ENCODE data around the gene PLPP4. TPM values are rescaled to one million over a fixed set of nuclear protein-coding genes. Genes with fewer than 3 reads are reported as not detected.

The PLPP4 gene
- total and polyA plus RNA-seq, 2 donors (not counting 3 experiments of a cell fraction or from before 2014, with no cell fraction given): 15.5 to 36.4 TPM

DNA sequence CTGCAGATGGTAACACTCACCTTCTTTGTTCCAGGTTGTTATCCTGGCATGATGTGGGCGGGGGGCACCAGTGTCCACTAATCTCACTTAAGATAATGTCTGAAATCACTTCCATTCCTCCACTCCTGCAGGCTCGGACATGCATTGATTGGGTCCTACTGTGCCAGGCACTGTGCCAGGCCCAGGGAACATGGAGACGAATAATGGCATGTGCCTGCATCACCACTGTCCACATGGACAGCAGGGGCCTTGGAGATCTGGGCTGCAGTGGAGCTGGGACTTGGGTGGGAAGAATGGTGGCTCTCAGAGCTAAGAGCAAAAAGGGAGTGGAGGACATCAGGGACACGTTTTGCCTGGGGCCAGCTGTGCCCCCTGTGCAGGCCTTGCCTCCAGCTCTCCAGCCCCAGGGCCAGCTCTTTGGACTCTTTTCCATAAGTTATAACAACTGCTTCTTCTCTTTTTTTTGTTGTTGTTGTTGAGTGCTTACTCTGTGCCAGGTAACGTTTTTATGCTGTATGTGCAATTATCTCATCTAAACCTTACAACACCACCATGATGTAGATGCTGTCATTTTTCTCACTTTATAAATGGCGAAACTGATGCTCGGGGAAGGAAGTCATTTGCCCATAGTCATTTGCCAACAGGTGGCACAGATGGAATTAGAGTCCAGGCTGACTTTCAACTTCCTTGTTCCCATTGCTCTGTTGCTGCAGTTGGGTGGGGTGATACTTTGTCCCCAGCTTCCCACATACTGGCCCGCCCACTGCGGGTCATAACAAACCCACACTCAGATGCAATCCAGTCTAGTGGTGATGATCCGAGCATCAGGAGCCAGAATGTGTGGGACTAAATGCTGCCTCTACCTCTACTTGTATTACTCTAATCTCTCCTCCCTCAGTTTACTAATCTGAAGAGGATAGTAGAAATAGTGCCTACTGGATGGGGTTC, 19.1 kb downstream of the PLPP4 start:
- no peak for FAIRE-seq
- CTCF ChIA-PET: interaction anchor here (1.2 to 2.2 kb wide), 5 partner anchors 9 to 52 kb away, joined by 3 to 12 read pairs (median 3); no protein-coding TSS in a partner anchor
- H4K20me1 ChIP-seq (replicated peaks; ENCODE audit: control insufficient read depth, extremely low read depth, insufficient read depth, low read length): no peaks in the 10 kb centered on the region

DNA sequence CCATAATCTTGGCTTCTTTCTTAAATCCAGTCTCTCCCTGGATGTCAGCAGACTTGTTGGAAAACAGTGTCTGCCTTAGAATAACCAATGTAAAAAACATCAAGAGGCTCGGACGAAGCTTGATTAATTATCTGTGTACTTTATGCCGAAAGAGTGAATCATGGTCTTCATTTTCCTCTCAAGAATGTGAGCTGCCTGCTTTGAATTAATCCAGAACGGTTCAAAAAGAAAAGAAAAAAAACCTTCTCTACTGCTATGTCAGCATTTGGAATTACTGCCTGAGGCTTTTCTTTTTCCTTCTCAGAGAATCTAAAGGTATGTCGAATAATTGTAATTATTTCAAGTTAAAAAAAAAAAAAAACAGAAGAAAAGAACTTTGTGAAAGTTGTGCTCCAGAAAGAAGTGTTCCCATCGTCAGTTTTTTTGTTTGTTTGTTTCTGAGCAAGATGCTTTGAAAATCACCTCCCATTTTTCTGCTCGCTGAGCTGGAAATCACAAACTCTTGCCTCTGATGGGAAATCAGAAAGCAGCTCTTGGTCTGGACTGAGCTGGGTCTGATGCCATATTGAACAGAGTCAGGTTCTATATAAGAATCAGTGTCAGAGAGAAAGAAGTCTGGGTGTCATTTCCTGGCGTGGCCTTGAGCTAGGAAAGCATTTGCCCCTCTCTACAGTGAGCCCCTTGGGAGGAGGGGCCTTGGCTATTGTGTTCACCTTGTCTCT, 20.2 kb downstream of the PLPP4 start:
- no peaks in the 10 kb centered on the region for H4K20me1 ChIP-seq (replicated peaks; ENCODE audit: control insufficient read depth, extremely low read depth, insufficient read depth, low read length)
- DNase-seq (ENCODE audit: low read depth, low spot score): no peak
- peak; percentile 82 for FAIRE-seq
- no peaks in the 10 kb centered on the region for H3K9me1 ChIP-seq (replicated peaks; ENCODE audit: control insufficient read depth, extremely low read depth, insufficient read depth, low read length)
- intact Hi-C loops (cut with micrococcal nuclease) (no loop called here), dilution Hi-C loops (cut with MboI; ENCODE audit: extremely low pct_ligation_motif_present, low sequenced_read_pairs) (no loop called here)
- no peak overlapping the region for H3K4me2 ChIP-seq (ENCODE audit: insufficient read depth, low read length)
- CTCF ChIA-PET: interaction anchor here (0.8 to 2.2 kb wide), 11 partner anchors 10 to 258 kb away, joined by 3 to 12 read pairs (median 3); no protein-coding TSS in a partner anchor
- H3K27me3 ChIP-seq (ENCODE audit: control insufficient read depth in 2 of 2, insufficient read depth in 2 of 2, low read length in 2 of 2): no peaks in the 10 kb centered on the region
- H3K79me2 ChIP-seq (ENCODE audit: control insufficient read depth, insufficient read depth, low read length): peaks cover 7% of the 10 kb centered on the region
- TF ChIP-seq EZH2 (IDR thresholded peaks at IDR 0.05; ENCODE audit: borderline replicate concordance, low read depth, low read length, severe bottlenecking): no peak
- no peak for TF ChIP-seq MYC (IDR thresholded peaks at IDR 0.05; ENCODE audit: low read depth, low read length)
- TF ChIP-seq, protein P1, sequence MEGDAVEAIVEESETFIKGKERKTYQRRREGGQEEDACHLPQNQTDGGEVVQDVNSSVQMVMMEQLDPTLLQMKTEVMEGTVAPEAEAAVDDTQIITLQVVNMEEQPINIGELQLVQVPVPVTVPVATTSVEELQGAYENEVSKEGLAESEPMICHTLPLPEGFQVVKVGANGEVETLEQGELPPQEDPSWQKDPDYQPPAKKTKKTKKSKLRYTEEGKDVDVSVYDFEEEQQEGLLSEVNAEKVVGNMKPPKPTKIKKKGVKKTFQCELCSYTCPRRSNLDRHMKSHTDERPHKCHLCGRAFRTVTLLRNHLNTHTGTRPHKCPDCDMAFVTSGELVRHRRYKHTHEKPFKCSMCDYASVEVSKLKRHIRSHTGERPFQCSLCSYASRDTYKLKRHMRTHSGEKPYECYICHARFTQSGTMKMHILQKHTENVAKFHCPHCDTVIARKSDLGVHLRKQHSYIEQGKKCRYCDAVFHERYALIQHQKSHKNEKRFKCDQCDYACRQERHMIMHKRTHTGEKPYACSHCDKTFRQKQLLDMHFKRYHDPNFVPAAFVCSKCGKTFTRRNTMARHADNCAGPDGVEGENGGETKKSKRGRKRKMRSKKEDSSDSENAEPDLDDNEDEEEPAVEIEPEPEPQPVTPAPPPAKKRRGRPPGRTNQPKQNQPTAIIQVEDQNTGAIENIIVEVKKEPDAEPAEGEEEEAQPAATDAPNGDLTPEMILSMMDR (IDR thresholded peaks at IDR 0.05; ENCODE audit: extremely low read depth in 1 of 2, insufficient read depth in 1 of 2, low read depth in 1 of 2, low read length in 2 of 2): no peak
- no peak for TF ChIP-seq GATA2 (IDR thresholded peaks at IDR 0.05; ENCODE audit: insufficient read depth, insufficient read length, low read depth, low read length)
- no peak for TF ChIP-seq JUN (IDR thresholded peaks at IDR 0.05; ENCODE audit: borderline replicate concordance, insufficient read depth, insufficient read length, low read depth)
- no peak for TF ChIP-seq FOS (IDR thresholded peaks at IDR 0.05; ENCODE audit: borderline replicate concordance, insufficient read depth, low read length)
- no peak for TF ChIP-seq POLR2AphosphoS5 (IDR thresholded peaks at IDR 0.05; ENCODE audit: insufficient read depth, low read depth, low read length)
- TF ChIP-seq, protein P2, sequence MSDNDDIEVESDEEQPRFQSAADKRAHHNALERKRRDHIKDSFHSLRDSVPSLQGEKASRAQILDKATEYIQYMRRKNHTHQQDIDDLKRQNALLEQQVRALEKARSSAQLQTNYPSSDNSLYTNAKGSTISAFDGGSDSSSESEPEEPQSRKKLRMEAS (IDR thresholded peaks at IDR 0.05; ENCODE audit: insufficient read depth, insufficient read length): no peak
- TF ChIP-seq POLR2A (IDR thresholded peaks at IDR 0.05; ENCODE audit: low read depth, low read length): no peak
- POLR2A ChIA-PET: interaction anchor here (0.6 to 0.7 kb wide), 3 partner anchors 12 to 1471 kb away, joined by 3 to 4 read pairs (median 4); no protein-coding TSS in a partner anchor
- no peaks in the 10 kb centered on the region for H3K9me3 ChIP-seq (replicated peaks; ENCODE audit: control insufficient read depth, insufficient read depth, low read length)
- no peak overlapping the region for H3K4me3 ChIP-seq (replicated peaks in 1 of 3; ENCODE audit: insufficient read depth in 1 of 3, low read depth in 1 of 3, low read length in 3 of 3)
- H3K9ac ChIP-seq (replicated peaks; ENCODE audit: extremely low read depth, insufficient read depth, low read length): no peak overlapping the region
- H3K4me1 ChIP-seq (ENCODE audit: control insufficient read depth, extremely low read depth, insufficient read depth, low read length): peaks cover 23% of the 10 kb centered on the region
- no TSS peak for BruUV-seq (replicated peaks)
- no peaks in the 10 kb centered on the region for H3K36me3 ChIP-seq (ENCODE audit: control insufficient read depth in 2 of 2, extremely low read depth in 1 of 2, insufficient read depth in 2 of 2, low read length in 2 of 2)
- H2AFZ ChIP-seq (ENCODE audit: low read depth, low read length): no peak overlapping the region
- H3K27ac ChIP-seq (ENCODE audit: insufficient read depth, low read depth, low read length): peak overlapping the region; percentile 51

More for the DNA sequence above, 19.1 kb downstream of the PLPP4 start:
- Histone ChIP-seq H3K9me3 (replicated peaks; ENCODE audit: control insufficient read depth, insufficient read depth, low read length) (no peaks in the 10 kb centered on the region), H3K27ac (ENCODE audit: insufficient read depth, low read depth, low read length) (no peak overlapping the region), H2AFZ (ENCODE audit: low read depth, low read length) (no peak overlapping the region), H3K36me3 (ENCODE audit: control insufficient read depth in 2 of 2, extremely low read depth in 1 of 2, insufficient read depth in 2 of 2, low read length in 2 of 2) (no peaks in the 10 kb centered on the region), H3K4me1 (ENCODE audit: control insufficient read depth, extremely low read depth, insufficient read depth, low read length) (peaks cover 23% of the 10 kb centered on the region), H3K4me3 (replicated peaks in 1 of 3; ENCODE audit: insufficient read depth in 1 of 3, low read depth in 1 of 3, low read length in 3 of 3) (no peak overlapping the region), H3K4me2 (ENCODE audit: insufficient read depth, low read length) (no peak overlapping the region), H3K27me3 (ENCODE audit: control insufficient read depth in 2 of 2, insufficient read depth in 2 of 2, low read length in 2 of 2) (no peaks in the 10 kb centered on the region), H3K79me2 (ENCODE audit: control insufficient read depth, insufficient read depth, low read length) (peaks cover 7% of the 10 kb centered on the region), H3K9me1 (replicated peaks; ENCODE audit: control insufficient read depth, extremely low read depth, insufficient read depth, low read length) (no peaks in the 10 kb centered on the region), H3K9ac (replicated peaks; ENCODE audit: extremely low read depth, insufficient read depth, low read length) (no peak overlapping the region)
- TF ChIP-seq GATA2 (IDR thresholded peaks at IDR 0.05; ENCODE audit: insufficient read depth, insufficient read length, low read depth, low read length) (no peak), MYC (IDR thresholded peaks at IDR 0.05; ENCODE audit: low read depth, low read length) (no peak), POLR2AphosphoS5 (IDR thresholded peaks at IDR 0.05; ENCODE audit: insufficient read depth, low read depth, low read length) (no peak)
- POLR2A ChIA-PET: no interaction called here
- dilution Hi-C loops (cut with MboI; ENCODE audit: extremely low pct_ligation_motif_present, low sequenced_read_pairs) (no loop called here), intact Hi-C loops (cut with micrococcal nuclease) (no loop called here)
- DNase-seq (ENCODE audit: low read depth, low spot score): no peak
- no TSS peak for BruUV-seq (replicated peaks)
